Kidney capillary endothelial cell (primary cell): ENCODE results near the gene TDRD3.
"Not testable (repeated sequence)": the region's sequence is repeated elsewhere in the genome, so short reads cannot be mapped to it uniquely, and the experiment has no call there.

Experiments used
- DNase-seq: peaks from one replicate; pipeline ENCODE4 v3.0.0-alpha.2; 2018; ENCODE audit warnings: low spot score

Gene TDRD3

GRCh38 chr13:60396783-60397703 is at the start of gene TDRD3:
TDRD3 (plus strand) TSS chr13:60397220; CDS start chr13:60397365, 145 bp downstream.
- peak; percentile 88 for DNase-seq

- DNase-seq: no peak
These were observed 49.3 kb upstream of the TDRD3 start for GRCh38 chr13:60347690-60348089.

- DNase-seq: no peak
These were observed 48.9 kb upstream of the TDRD3 start for GRCh38 chr13:60348097-60348496.

GRCh38 chr13:60351326-60351725 is 45.7 kb upstream of the TDRD3 start:
- no peak for DNase-seq

- no peak for DNase-seq
These were observed 45.0 kb upstream of the TDRD3 start for GRCh38 chr13:60351855-60352615.

GRCh38 chr13:60352644-60353043 is 44.4 kb upstream of the TDRD3 start:
- no peak for DNase-seq

- DNase-seq: no peak
These were observed 42.0 kb upstream of the TDRD3 start for GRCh38 chr13:60355056-60355455.

GRCh38 chr13:60356970-60357369 is 40.0 kb upstream of the TDRD3 start:
- no peak for DNase-seq

- no peak for DNase-seq
These were observed 38.6 kb upstream of the TDRD3 start for GRCh38 chr13:60358453-60358852.

GRCh38 chr13:60363288-60363687 is 33.7 kb upstream of the TDRD3 start:
- no peak for DNase-seq

- DNase-seq: peak; percentile 13
These were observed 27.8 kb upstream of the TDRD3 start for GRCh38 chr13:60369242-60369641.

- no peak for DNase-seq
These were observed 26.7 kb upstream of the TDRD3 start for GRCh38 chr13:60370343-60370742.

- DNase-seq: no peak
These were observed 24.9 kb upstream of the TDRD3 start for GRCh38 chr13:60372141-60372540.

GRCh38 chr13:60379282-60379681 is 17.7 kb upstream of the TDRD3 start:
- DNase-seq: not testable (repeated sequence)

- no peak for DNase-seq
These were observed 17.0 kb upstream of the TDRD3 start for GRCh38 chr13:60379837-60380565.

- DNase-seq: no peak
These were observed 12.1 kb upstream of the TDRD3 start for GRCh38 chr13:60384911-60385310.

- no peak for DNase-seq
These were observed 10.8 kb upstream of the TDRD3 start for GRCh38 chr13:60386250-60386649.

- DNase-seq: no peak
These were observed 4.9 kb upstream of the TDRD3 start for GRCh38 chr13:60392131-60392530.

- peak; percentile 82 for DNase-seq
These were observed 843 bp upstream of the TDRD3 start for GRCh38 chr13:60395971-60396782.

- peak; percentile 52 for DNase-seq
These were observed 821 bp downstream of the TDRD3 start for GRCh38 chr13:60397704-60398378.

GRCh38 chr13:60398379-60398891 is 1.4 kb downstream of the TDRD3 start:
- no peak for DNase-seq
